ENCODE data around the gene BRAT1. TPM values are rescaled to one million over a fixed set of nuclear protein-coding genes. Genes with fewer than 3 reads are reported as not detected.

BRAT1 gene
- total RNA-seq, 1 donor from 2014 or later = 24.5 TPM

GRCh38 chr7:2495418-2496299 lies 59.7 kb downstream of the BRAT1 start:
- DNase-seq (ENCODE audit: low read depth) = no peak

- no peak for DNase-seq (ENCODE audit: low read depth)
These were observed 60.9 kb downstream of the BRAT1 start for GRCh38 chr7:2494191-2495130.

GRCh38 chr7:2493205-2494164 lies 61.8 kb downstream of the BRAT1 start:
- no peak for DNase-seq (ENCODE audit: low read depth)

GRCh38 chr7:2492038-2492437 lies 63.3 kb downstream of the BRAT1 start:
- DNase-seq (ENCODE audit: low read depth) = no peak

GRCh38 chr7:2490181-2490651 lies 65.1 kb downstream of the BRAT1 start:
- no peak for DNase-seq (ENCODE audit: low read depth)

GRCh38 chr7:2488681-2489080 lies 66.6 kb downstream of the BRAT1 start:
- no peak for DNase-seq (ENCODE audit: low read depth)

- DNase-seq (ENCODE audit: low read depth) = no peak
These were observed 67.1 kb downstream of the BRAT1 start for GRCh38 chr7:2488272-2488645.

Other genes starting within 250 kb of the BRAT1 start
- gene SNX8, start 241.1 kb downstream of the BRAT1 start, total RNA-seq = 6.4 and 7.3 TPM in 2 replicates
- gene EIF3B, start 200.7 kb downstream of the BRAT1 start, total RNA-seq = 239 and 257 TPM in 2 replicates
- gene CHST12, start 151.9 kb downstream of the BRAT1 start, total RNA-seq = 2.1 and 15.1 TPM in 2 replicates
- not detected in 2 replicates for gene GRIFIN, start 79.1 kb downstream of the BRAT1 start, total RNA-seq
- gene LFNG, start 35.8 kb downstream of the BRAT1 start, total RNA-seq = 79.8 and 84.0 TPM in 2 replicates
- gene IQCE, start 3.5 kb upstream of the BRAT1 start, total RNA-seq = 11.1 and 25.8 TPM in 2 replicates
- 52.4 and 163 TPM in 2 replicates for gene TTYH3, start 76.5 kb upstream of the BRAT1 start, total RNA-seq
- 3.5 and 14.2 TPM in 2 replicates for gene AMZ1, start 132.7 kb upstream of the BRAT1 start, total RNA-seq